HG03025 (cell line): ENCODE measurements around the gene NIP7.
"Not testable (repeated sequence)": the region's sequence is repeated elsewhere in the genome, so short reads cannot be mapped to it uniquely, and the experiment has no call there.

ENCODE experiments used
- ATAC-seq: cut with Tn5 transposase; IDR thresholded peaks from one replicate; pipeline ENCODE4 v1.9.1; 2021; ENCODE audit warnings: mild to moderate bottlenecking, moderate library complexity; ENCODE audit not compliant: unreplicated experiment, low FRiP score

The NIP7 gene

DNA sequence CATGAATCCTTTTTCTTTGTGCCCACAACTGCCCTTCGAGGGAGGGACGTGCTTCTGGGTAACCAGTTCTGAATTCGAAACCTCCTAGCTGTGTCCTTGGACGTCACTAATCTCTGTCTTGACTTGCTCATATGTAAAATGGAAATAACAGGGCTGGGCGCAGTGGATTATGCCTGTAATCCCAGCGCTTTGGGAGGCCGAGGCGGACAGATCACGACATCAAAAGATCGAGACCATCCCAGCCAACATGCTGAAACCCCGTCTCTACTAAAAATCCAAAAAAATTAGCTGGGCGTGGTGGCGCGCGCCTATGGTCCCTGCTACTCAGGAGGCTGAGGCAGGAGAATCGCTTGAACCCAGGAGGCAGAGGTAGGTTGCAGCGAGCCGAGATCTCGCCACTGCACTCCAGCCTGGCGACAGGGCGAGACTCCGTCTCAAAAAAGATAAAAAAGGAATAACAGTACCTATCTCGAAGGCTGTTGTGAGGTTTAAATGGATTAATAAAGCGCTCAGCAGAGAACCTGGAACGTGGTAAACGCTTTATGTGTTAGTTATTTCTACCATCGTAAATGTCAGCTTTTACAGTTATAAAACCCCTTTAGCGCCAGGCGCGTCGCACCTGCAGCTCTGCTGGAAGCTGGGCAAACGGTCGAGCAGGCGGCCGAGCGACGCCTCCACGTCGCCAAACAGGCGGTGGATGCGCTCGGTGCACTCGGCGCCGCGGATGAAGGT is 849 bp upstream of the NIP7 start:
- ATAC-seq: no peak

DNA sequence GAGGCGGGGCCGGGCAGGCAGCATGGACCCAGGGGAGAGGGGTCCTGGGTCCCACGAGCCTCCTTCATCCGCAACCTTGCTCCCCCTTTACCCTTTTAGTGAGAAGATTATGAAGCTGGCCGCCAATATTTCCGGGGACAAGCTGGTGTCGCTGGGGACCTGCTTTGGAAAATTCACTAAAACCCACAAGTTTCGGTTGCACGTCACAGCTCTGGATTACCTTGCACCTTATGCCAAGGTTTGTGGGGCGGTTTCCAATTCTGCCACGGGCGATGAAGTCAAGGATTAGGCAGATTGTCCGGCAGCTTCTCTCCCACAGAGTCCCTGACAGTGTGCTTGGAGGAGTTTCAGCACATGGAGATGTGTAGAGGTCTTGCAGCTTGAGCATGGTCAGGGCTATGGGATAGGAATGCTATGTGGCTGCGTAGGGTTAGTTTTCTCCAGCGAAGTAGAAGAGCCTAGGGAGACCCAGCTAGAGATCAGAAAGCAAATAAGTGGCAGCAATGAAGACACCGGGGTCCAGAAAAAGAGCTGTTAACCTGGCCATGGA is 598 bp downstream of the NIP7 start:
- no peak for ATAC-seq

DNA sequence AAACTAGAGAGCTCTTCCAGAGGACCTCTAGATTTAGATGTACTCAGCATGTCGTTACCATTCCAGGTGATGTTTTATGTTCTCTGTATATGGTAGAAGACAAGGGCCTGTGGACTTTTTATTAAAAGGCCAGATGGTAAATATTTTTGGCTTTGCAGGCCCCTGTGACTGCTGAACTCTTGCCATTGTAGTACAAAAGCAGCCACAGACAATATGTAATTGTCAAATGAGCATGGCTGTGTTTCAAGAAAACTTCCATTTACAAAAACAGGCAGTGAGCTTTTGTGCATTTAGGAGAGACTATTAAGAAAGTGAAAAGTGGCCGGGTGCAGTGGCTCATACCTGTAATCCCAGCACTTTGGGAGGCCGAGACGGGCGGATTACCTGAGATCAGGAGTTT is 4.6 kb downstream of the NIP7 start:
- no peak for ATAC-seq

DNA sequence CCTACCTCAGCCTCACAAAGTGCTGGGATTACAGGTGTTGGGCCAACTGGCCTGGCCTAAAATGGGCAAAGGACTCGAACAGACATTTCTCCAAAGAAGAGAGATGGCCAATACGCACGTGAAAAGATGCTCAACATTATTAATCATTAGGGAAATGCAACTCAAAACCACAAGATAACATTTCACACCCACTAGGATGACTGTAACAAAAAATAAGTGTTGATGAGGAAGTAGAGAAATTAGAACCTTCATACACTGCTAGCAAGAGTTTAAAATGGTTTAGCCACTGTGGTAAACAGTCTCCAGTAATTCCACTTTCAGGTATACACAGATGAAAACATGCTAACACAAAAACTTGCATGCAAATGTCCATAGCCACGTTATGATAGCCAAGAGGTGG is 6.4 kb downstream of the NIP7 start:
- no peak for ATAC-seq

DNA sequence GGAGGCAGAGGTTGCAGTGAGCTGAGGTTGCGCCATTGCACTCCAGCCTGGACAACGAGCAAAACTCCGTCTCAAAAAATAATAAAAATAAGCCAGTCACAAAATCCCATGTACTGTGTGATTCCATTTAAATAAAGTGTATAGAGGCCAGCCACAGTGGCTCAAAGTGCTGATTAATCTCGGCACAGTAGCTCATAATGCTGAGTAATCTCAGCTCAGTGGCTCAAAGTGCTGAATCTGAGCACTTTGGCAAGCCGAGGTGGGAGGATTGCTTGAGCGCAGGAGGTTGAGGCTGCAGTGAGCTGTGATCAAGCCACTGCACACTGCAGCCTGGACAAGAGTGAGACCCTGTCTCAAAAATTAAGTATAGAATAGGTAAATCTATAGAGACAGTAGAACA is 7.1 kb downstream of the NIP7 start:
- no peak for ATAC-seq

DNA sequence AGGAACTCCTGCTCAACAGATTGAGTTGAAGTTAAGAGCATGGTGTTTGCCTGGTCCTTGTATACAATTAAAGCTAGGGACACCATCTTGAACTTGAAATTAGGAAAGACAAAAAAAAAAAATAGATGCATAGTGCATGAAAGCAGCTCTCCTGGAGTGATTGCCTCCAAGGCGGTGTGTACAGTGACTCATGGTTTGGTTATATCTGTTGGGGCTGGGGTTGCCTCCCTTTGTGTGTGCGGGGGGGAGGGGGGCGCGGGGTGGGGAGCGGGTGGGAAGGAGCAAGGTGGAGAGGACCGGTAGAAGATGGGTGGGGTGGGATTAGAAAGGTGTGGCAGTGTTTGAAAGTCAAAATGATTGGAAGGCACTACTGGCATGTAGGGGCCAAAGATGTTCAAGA is 8.7 kb downstream of the NIP7 start:
- ATAC-seq: no peak

DNA sequence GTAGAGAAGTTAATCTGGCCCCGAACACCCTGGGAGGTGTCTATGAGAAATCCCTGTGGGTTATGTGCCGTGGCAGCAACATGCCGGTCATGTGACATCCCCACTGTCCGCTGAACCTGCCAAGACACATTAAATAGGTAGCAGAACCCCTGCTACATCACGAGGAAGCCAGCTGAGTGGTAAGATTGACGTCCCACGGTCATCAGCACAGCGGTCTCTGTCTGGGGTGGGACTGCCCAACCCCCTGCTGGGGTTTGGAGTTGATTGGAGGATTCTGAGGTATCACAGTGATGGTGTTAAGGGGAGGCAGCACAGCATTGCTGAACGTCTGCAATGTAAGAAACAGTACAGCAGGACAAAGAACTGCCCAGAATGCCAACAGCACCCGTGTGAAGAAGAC is 10.0 kb downstream of the NIP7 start:
- ATAC-seq: no peak

DNA sequence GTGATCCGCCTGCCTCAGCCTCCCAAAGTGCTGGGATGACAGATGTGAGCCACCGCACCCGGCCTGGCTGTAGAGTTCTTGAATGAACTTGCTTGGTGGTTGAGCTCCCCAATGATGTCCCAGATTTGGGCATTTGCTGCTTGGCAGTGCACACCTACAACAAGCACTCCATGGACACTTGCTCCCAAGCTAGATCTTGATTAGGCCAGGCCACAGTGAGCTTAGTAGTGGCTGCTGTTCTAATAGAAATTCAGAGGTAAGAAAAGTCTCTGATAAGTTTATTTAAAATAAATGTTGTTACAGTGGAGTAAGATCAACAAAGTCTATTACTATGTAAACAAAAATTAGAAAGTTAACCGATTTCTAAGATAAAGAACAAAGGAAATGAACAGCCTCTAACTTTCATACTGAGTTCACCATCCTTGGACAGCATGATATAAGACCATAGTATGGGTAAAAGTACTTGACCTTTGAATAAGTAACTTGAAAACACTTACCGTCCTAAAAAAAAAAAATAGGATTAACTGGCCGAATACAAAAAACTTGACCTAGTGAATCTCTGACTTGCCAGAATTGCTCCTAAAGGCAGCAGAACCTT is 11.1 kb downstream of the NIP7 start:
- no peak for ATAC-seq

DNA sequence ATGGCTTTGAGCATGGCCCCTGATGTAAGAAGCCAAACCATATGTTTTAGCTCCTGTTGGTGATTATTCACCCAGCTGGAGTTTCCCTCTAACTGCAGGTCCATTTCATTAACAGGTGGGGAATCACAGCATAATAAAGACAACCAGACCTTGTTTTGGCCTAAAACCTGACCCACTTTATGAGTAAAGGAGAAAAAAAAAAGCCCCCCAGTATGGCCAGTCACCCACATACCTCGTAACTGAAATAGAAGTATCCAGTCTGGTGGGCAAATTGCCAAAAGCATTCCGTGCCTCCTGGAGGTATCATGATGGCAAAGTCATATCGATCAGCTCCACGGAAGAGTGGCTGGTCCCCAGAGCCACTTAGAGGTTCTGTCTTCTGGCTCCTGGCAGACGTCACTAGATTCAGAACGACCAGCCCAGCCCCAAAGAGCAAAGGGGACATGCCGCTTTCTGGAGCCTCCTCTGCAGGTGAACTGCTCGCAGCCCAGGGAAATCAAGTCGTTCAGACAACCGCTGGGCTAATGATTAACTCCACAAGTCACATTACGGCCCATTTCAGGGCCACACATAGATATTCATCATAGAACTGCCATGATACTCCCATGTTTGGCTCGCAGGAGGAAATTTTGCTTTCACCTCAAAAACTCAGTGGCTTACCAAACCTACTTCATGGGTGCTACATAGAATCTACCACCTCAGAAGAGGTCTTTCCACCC is 11.9 kb downstream of the NIP7 start, which contains the start of gene TMED6:
TMED6 (minus strand) TSS at position 478 of the 719 bp plus-strand sequence; CDS start at position 445, 33 bp downstream.
- ATAC-seq: no peak

DNA sequence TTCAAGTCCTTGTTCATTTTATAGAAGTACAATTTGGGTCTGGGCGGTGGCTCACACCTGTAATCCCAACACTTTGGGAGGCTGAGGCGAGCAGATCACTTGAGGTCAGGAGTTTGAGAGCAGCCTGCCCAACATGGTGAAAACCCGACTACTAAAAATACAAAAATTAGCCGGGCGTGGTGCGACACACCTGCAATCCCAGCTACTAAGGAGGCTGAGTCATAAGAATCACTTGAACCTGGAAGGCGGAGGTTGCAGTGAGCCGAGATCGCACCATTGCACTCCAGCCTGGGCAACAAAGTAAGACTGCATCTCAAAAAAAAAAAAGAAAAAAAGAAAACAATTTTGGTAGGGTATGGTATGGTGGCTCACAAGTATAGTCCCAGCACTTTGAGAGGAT is 20.5 kb downstream of the NIP7 start:
- not testable (repeated sequence) for ATAC-seq

DNA sequence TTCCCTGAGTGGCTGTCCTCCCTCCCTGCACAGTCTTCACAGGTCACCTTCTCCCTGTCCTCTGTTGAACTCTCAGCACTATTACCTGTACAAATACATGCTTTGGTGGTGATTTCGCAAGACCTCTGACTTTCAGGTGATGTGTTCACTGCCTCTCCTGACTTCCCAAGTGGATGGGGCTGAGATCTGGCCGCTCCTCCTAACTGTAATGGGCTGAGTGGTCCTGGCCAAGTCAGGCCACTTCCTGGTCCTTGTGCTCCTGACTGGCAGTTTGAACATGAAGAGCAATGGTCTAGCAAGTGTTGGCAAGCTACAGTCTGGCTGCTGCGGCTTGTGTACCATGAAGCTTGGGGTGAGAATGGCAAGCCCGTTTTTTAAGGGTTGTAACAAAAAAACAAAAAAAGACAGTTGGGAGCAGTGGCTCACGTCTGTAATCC is 23.7 kb downstream of the NIP7 start:
- ATAC-seq: no peak

DNA sequence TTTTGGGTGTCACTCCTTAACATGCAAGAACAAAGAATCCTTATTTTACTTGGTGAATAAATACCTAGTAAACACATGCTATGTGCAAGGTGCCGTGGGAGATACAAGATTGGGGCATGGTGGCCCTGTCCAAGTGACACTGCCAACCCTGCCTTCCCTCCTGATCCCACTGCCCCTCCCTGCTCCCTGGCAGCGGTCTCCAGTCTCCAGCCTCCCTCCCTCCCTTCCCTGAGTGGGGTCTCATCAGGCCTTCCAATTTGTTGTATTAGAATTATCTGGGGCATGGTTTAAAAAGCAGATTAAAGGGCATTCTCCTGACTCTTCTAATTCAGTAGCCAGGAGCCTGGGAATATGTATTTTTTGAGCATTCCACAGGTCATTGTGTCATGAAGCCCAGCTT is 24.5 kb downstream of the NIP7 start:
- no peak for ATAC-seq

DNA sequence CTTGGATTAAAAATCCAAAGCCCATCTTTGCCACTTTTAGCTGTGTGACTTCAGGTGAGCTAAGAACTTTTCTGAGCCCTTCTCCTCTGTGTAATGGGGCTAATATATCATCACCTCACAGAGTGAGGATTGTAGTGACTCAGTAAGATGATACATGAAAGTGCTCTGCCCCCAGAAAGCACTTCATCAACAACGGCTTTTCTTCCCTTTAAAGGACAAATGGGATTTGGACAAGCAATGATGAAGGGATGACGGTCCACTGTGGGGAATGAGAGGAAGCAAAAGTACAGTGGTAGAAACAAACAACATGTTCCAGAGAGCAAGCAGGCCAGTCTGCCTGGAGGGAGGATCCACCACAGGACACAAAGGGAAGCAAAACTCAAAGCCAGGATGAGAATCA is 26.3 kb downstream of the NIP7 start:
- ATAC-seq: no peak

DNA sequence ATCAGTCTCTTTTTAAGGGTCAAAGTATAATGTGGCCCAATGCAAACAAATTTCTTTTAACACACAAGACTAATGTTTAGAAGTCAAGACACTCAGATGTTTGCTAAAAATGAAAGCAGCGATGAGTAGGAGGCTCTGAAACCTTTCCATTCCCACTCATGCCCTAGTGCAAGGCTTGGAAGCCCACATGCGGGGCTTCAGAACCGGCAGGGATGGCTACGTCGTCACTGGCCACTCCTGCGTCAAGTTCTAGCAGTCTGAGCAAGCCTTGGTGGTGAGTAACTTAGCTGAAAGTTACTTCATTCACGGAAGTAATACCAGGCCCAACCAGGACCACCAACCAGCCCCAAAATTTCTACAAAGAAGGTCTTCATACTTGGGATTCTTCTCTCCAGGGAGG is 26.9 kb downstream of the NIP7 start:
- ATAC-seq: no peak

DNA sequence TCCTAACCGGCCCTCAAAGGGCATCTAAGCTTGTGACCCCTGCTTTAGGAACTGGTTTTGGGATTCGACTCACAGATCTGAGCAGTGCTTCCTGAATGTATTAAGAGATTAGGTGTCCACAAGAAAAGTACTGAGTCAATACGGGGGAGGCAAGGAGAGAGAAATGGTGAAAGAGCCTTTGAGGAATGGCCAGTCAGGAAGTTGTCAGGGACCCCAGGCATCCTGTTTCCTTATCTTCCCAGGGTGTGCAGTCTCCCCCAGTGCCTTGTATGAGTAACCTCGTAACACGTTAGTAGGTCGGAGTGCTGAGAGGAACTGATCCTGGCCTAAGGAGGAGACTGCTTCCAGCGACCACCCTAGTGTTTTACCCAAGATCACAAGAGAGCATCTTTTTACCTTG is 28.4 kb downstream of the NIP7 start:
- no peak for ATAC-seq

DNA sequence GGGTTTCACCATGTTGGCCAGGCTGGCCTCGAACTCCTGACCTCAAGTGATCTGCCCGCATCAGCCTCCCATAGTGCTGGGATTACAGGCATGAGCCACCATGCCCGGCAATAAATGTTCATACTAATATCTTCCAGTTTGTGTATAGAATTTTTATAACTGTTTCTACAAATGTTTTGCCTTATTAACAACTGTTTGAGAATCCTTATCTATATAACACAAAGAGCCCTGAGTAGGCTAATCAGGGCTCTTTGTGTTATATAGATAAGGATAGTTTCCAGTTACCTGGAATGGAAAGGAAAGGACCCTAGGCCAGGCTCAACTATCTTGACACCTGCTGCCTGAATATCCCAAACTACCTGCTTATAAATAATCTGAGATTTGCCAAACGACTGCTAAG is 29.3 kb downstream of the NIP7 start:
- ATAC-seq: no peak

DNA sequence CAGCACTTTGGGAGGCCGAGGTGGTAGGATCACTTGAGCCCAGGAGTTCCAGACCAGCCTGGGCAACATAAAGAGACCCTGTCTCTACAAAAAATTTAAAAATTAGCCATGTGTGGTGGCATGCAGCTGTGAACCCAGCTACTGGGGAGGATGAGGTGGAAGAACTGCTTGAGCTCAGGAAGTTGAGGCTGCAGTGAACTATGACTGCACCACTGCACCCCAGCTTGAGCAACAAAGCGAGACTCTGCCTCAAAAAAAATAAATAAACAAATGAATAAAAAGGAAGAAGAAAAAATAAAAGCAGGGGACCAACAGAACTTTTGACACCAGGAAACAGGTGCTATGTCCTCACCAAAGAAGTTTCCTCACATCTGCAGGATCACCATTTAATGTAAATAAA is 32.0 kb downstream of the NIP7 start:
- ATAC-seq: no peak

DNA sequence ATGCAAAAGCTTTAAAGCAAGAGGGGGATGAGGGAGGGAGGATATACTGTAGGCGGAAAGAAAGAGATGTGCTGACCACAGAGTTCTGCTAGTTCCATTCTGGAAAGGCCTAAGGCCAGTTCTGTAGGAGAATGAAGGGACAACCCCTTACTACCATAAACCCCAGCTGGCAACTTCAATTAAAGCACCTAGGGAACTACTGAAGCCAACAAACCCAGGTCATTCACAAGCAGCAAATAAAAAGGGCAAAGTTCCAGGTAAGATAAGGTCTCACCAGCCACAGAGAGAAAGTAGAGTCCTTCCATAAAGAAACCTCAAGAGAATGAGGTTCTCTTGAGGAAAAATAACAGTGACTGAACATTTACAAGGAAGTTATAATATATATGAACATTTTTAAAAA is 33.4 kb downstream of the NIP7 start:
- ATAC-seq: no peak

DNA sequence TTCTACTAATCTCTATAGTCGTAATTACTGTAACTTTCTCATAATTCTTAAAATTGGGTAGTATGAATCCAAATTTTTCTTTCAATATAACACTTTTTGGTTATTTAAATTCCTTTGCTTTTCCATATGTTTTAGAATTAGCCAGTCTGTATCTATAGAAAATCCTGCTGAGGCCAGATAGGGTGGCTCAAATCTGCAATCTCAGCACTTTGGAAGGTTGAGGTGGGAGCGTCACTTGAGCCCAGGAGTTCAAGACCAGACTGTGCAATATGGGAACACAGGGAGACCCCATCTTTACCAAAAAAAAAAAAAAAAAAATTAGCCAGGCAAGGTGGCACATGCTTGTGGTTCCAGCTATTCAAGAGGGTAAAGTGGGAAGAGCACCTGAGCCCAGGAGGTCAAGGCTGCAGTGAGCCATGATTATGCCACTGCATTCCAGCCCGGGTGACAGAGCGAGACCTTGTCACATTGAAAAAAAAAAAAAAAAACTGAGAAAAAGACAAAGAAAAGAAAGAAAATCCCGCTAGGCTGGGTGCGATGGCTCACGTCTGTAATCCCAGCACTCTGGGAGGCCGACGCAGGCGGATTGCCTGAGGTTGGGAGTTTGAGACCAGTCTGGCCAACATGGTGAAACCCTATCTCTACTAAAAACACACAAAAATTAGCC is 37.0 kb downstream of the NIP7 start:
- ATAC-seq: no peak

DNA sequence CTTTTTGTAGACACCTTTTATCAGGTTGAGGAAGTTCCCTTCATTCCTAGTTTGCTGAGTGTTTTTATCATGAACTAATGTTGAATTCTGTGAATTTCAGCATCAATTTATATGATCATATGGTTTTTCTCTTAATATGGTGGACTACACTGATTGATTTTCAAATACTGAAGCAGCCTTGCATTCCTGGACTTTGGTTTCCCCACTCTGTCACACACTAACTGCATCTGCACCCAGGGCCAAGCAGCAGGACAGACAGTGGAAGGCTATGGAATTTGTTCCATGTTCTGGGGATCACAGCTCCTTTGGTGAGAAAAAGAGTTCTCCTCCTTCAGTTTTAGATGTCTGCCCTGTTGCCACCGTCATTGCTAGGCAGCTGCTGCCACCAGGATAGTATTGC is 38.5 kb downstream of the NIP7 start:
- ATAC-seq: no peak

DNA sequence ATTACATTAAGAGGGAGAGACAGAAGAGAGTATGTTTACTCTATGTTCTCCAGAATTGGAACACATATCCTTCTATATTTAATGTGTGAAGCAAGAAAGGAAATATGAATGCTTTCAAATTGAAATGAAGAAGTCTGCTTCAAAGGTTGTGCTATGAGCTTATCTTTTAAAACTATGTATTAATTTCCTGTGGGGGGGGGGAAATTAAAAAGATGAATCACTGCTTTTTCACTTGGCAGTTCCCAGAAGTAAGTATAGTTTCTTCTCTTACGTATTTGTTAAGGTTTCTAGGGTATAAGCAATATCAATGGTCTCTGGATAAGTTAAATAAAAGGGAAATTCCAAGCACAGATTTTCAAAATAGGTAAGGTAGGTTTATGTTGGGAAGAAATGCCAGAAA is 39.2 kb downstream of the NIP7 start:
- no peak for ATAC-seq
